Thymus (tissue), 11 donors: ENCODE data around the gene MAD1L1. TPM values are rescaled to one million over a fixed set of nuclear protein-coding genes. Genes with fewer than 3 reads are reported as not detected.
A peak's percentile ranks its signal among the peaks of the same experiment; 100 is the strongest.

Experiments
- DNase-seq, 9 donors: peaks; one replicate each; pipeline ENCODE4 v3.0.0-alpha.2; 2013; ENCODE audit warnings: low spot score in 9 of 9, low read depth in 6 of 9, missing footprints in 1 of 9
- H3K27ac ChIP-seq, 2 donors: one replicate each; pipeline ENCODE4 v1.5.1; 2013; ENCODE audit warnings: control low read depth in 1 of 2, low read depth in 1 of 2, low read length in 1 of 2, mild to moderate bottlenecking in 1 of 2, moderate library complexity in 1 of 2
- H3K27me3 ChIP-seq, 2 donors: one replicate each; pipeline ENCODE4 v1.5.1; 2013; ENCODE audit warnings: low read length in 1 of 2; ENCODE audit not compliant: control insufficient read depth in 2 of 2, insufficient read depth in 1 of 2
- H3K36me3 ChIP-seq, 2 donors: one replicate each; pipeline ENCODE4 v1.5.1; 2013; ENCODE audit warnings: low read length in 1 of 2, mild to moderate bottlenecking in 1 of 2, moderate library complexity in 1 of 2; ENCODE audit not compliant: control insufficient read depth in 2 of 2, insufficient read depth in 2 of 2
- H3K4me1 ChIP-seq, 2 donors: one replicate each; pipeline ENCODE4 v1.5.1; 2013; ENCODE audit warnings: low read length in 2 of 2; ENCODE audit not compliant: control insufficient read depth in 2 of 2, insufficient read depth in 2 of 2
- H3K4me3 ChIP-seq, 2 donors: one replicate each; pipeline ENCODE4 v1.5.1; 2013; ENCODE audit warnings: low read length in 2 of 2, control low read depth in 1 of 2, mild to moderate bottlenecking in 1 of 2
- H3K9me3 ChIP-seq, 2 donors: one replicate each; pipeline ENCODE4 v1.5.1; 2013; ENCODE audit warnings: low read length in 1 of 2, mild to moderate bottlenecking in 1 of 2; ENCODE audit not compliant: control insufficient read depth in 2 of 2, insufficient read depth in 1 of 2
- WGBS: extraction: QIAGEN DNeasy Blood & Tissue Kit; methylation state at CpG from one replicate; pipeline ENCODE4 v1.1.7; 2013; 5-methylcytosine and 5-hydroxymethylcytosine counted together
- polyA plus RNA-seq: library from polyadenylated mRNA; stranded (reverse); fragments of 200-250 nt; gene quantifications from one replicate; pipeline ENCODE4 v1.2.3, GENCODE V29; 2013
- total RNA-seq: library from RNA; stranded (reverse); fragments of 120-200 nt; gene quantifications from one replicate; pipeline ENCODE4 v1.2.4, GENCODE V29; 2013
- donor health status: healthy.

The MAD1L1 gene
- total and polyA plus RNA-seq, 2 donors, result 93.3 to 103 TPM

GRCh38 chr7:2263176-2263575, 30.4 kb upstream of the MAD1L1 start:
- 98% methylated on average over 18 of the region's 18 CpGs for WGBS
- H3K36me3 ChIP-seq, result peaks cover 8 to 9% of the 10 kb centered on the region in 2 donors
- no peak overlapping the region for H3K27ac ChIP-seq
- H3K4me1 ChIP-seq, result peaks cover 0 to 9% of the 10 kb centered on the region in 2 donors
- no peaks in the 10 kb centered on the region for H3K27me3 ChIP-seq
- DNase-seq, result no peak
- no peak overlapping the region for H3K4me3 ChIP-seq
- no peaks in the 10 kb centered on the region for H3K9me3 ChIP-seq

- Histone ChIP-seq H3K4me3 (no peak overlapping the region), H3K4me1 (peaks cover 0 to 9% of the 10 kb centered on the region in 2 donors), H3K27me3 (no peaks in the 10 kb centered on the region), H3K36me3 (peaks cover 8 to 9% of the 10 kb centered on the region in 2 donors), H3K27ac (peak overlapping the region; percentile 74 to 75), H3K9me3 (no peaks in the 10 kb centered on the region)
- 42% methylated on average over 14 of the region's 14 CpGs for WGBS
- DNase-seq, result peak in 3 of 9 donors; percentile 22 to 60 (median 31)
Measured at GRCh38 chr7:2261611-2262010, 28.9 kb upstream of the MAD1L1 start.

GRCh38 chr7:2260820-2261219, 28.1 kb upstream of the MAD1L1 start:
- 95% methylated on average over 5 of the region's 5 CpGs for WGBS
- Histone ChIP-seq H3K9me3 (no peaks in the 10 kb centered on the region), H3K27ac (no peak overlapping the region), H3K4me1 (peaks cover 0 to 9% of the 10 kb centered on the region in 2 donors), H3K36me3 (peaks cover 9 to 11% of the 10 kb centered on the region in 2 donors), H3K4me3 (no peak overlapping the region), H3K27me3 (no peaks in the 10 kb centered on the region)
- DNase-seq, result no peak

GRCh38 chr7:2259480-2259879, 26.7 kb upstream of the MAD1L1 start:
- WGBS, result 98% methylated on average over 9 of the region's 9 CpGs
- Histone ChIP-seq H3K27me3 (no peaks in the 10 kb centered on the region), H3K4me3 (no peak overlapping the region), H3K4me1 (peaks cover 0 to 9% of the 10 kb centered on the region in 2 donors), H3K36me3 (peaks cover 9 to 12% of the 10 kb centered on the region in 2 donors), H3K27ac (no peak overlapping the region), H3K9me3 (no peaks in the 10 kb centered on the region)
- no peak for DNase-seq

- Histone ChIP-seq H3K36me3 (peaks cover 5 to 14% of the 10 kb centered on the region in 2 donors), H3K4me3 (no peak overlapping the region), H3K9me3 (no peaks in the 10 kb centered on the region), H3K4me1 (peaks cover 0 to 9% of the 10 kb centered on the region in 2 donors), H3K27ac (no peak overlapping the region), H3K27me3 (no peaks in the 10 kb centered on the region)
- no peak for DNase-seq
- 95% methylated on average over 34 of the region's 34 CpGs for WGBS
Measured at GRCh38 chr7:2258661-2259365, 26.1 kb upstream of the MAD1L1 start.

- WGBS, result 96% methylated on average over 17 of the region's 17 CpGs
- peaks cover 0 to 9% of the 10 kb centered on the region in 2 donors for H3K4me1 ChIP-seq
- no peak for DNase-seq
Measured at GRCh38 chr7:2257651-2258050, 24.9 kb upstream of the MAD1L1 start.

GRCh38 chr7:2257046-2257551, 24.4 kb upstream of the MAD1L1 start:
- peaks cover under 1 to 11% of the 10 kb centered on the region in 2 donors for H3K36me3 ChIP-seq
- H3K27ac ChIP-seq, result no peak overlapping the region
- 98% methylated on average over 38 of the region's 38 CpGs for WGBS
- H3K9me3 ChIP-seq, result no peaks in the 10 kb centered on the region
- H3K4me1 ChIP-seq, result peaks cover 0 to 11% of the 10 kb centered on the region in 2 donors
- H3K27me3 ChIP-seq, result no peaks in the 10 kb centered on the region
- no peak for DNase-seq
- no peak overlapping the region for H3K4me3 ChIP-seq

More at GRCh38 chr7:2257651-2258050, 24.9 kb upstream of the MAD1L1 start:
- peaks cover 5 to 10% of the 10 kb centered on the region in 2 donors for H3K36me3 ChIP-seq
- H3K4me3 ChIP-seq, result no peak overlapping the region
- H3K27ac ChIP-seq, result no peak overlapping the region
- H3K9me3 ChIP-seq, result no peaks in the 10 kb centered on the region
- H3K27me3 ChIP-seq, result no peaks in the 10 kb centered on the region

GRCh38 chr7:2256306-2257045, 23.7 kb upstream of the MAD1L1 start:
- no peak for DNase-seq
- WGBS, result 99% methylated on average over 44 of the region's 44 CpGs
- peaks cover 0 to 5% of the 10 kb centered on the region in 2 donors for H3K4me1 ChIP-seq
- no peak overlapping the region for H3K27ac ChIP-seq
- no peak overlapping the region for H3K4me3 ChIP-seq
- peaks cover 3 to 17% of the 10 kb centered on the region in 2 donors for H3K36me3 ChIP-seq
- no peaks in the 10 kb centered on the region for H3K27me3 ChIP-seq
- H3K9me3 ChIP-seq, result no peaks in the 10 kb centered on the region
